H1 (cell line): Measurements from ENCODE around the gene SCAMP3. TPM values are rescaled to one million over a fixed set of nuclear protein-coding genes. Genes with fewer than 3 reads are reported as not detected.

Experiments used
- CTCF ChIA-PET: fragments of 300-600 bp; sonication (Branson Sonifier 250); formaldehyde crosslinking; loops from one replicate; lab custom pipeline; 2021; ENCODE audit not compliant: partially characterized antibody; lab: Charles Lee
- POLR2A ChIA-PET: fragments of 300-600 bp; sonication (Branson Sonifier 250); formaldehyde crosslinking; loops from one replicate; lab custom pipeline; 2021; ENCODE audit warnings: inconsistent platforms; ENCODE audit not compliant: partially characterized antibody; lab: Charles Lee
- DNase-seq, 2 experiments: peaks; one replicate each; pipeline versions ENCODE4 v3.0.0 to v3.0.0-alpha.2; 2010 to 2022; ENCODE audit warnings: low spot score in 2 of 2, low read depth in 1 of 2, mixed read lengths in 1 of 2
- FAIRE-seq: peaks from 2 replicates; lab custom pipeline; 2011; peaks lifted over from hg19 to GRCh38; lab: Jason Lieb, UNC
- H2AFZ ChIP-seq: 2 replicates; pipeline ENCODE4 v1.8.1; 2012; ENCODE audit warnings: low read length, inconsistent platforms
- H2AK5ac ChIP-seq: 2 replicates; pipeline ENCODE4 v1.6.1; 2013; ENCODE audit warnings: low read depth, low read length
- H2BK120ac ChIP-seq: replicated peaks from 2 replicates; pipeline ENCODE3; 2013; ENCODE audit warnings: low read depth, low read length, inconsistent platforms
- H2BK12ac ChIP-seq: 2 replicates; pipeline ENCODE4 v1.6.1; 2013; ENCODE audit warnings: low read depth, low read length
- H2BK15ac ChIP-seq: 2 replicates; pipeline ENCODE4 v1.6.1; 2013; ENCODE audit warnings: low read length
- H2BK20ac ChIP-seq: 2 replicates; pipeline ENCODE4 v1.6.1; 2013; ENCODE audit warnings: low read length
- H2BK5ac ChIP-seq: 2 replicates; pipeline ENCODE4 v1.6.1; 2013; ENCODE audit warnings: low read depth, low read length
- H3K14ac ChIP-seq: 2 replicates; pipeline ENCODE4 v1.6.1; 2013; ENCODE audit warnings: inconsistent platforms; ENCODE audit not compliant: insufficient read length
- H3K18ac ChIP-seq: 2 replicates; pipeline ENCODE4 v1.6.1; 2013; ENCODE audit warnings: low read length; ENCODE audit errors: extremely low read depth
- H3K23ac ChIP-seq: 2 replicates; pipeline ENCODE4 v1.6.1; 2013; ENCODE audit warnings: inconsistent platforms; ENCODE audit not compliant: insufficient read length
- H3K23me2 ChIP-seq: 2 replicates; pipeline ENCODE4 v1.6.1; 2013; ENCODE audit warnings: low read depth, low read length
- H3K27ac ChIP-seq: 2 replicates; pipeline ENCODE4 v1.6.1; 2011; ENCODE audit warnings: low read depth, low read length, inconsistent platforms
- H3K27me3 ChIP-seq, 4 experiments: replicated peaks in 1 of 4; 1 replicate in 1 of 4; 2 replicates in 3 of 4; pipeline versions ENCODE4 v1.6.1 to v1.8.1; 2011 to 2013; ENCODE audit warnings: low read length in 3 of 4, mild to moderate bottlenecking in 3 of 4, inconsistent platforms in 2 of 4, mixed read lengths in 2 of 4, moderate library complexity in 1 of 4; ENCODE audit not compliant: control insufficient read depth in 3 of 4, insufficient read depth in 3 of 4; ENCODE audit errors: extremely low read depth in 1 of 4
- H3K36me3 ChIP-seq, 4 experiments: 2 replicates each; pipeline versions ENCODE4 v1.6.1 to v1.8.1; 2011 to 2013; ENCODE audit warnings: mild to moderate bottlenecking in 4 of 4, low read length in 3 of 4, moderate library complexity in 2 of 4, control low read depth in 1 of 4, inconsistent platforms in 1 of 4; ENCODE audit not compliant: insufficient read depth in 4 of 4, control insufficient read depth in 2 of 4
- H3K4ac ChIP-seq: replicated peaks from 2 replicates; pipeline ENCODE3; 2013; ENCODE audit warnings: low read length, low read depth, mixed read lengths, inconsistent platforms; ENCODE audit not compliant: insufficient read length
- H3K4me1 ChIP-seq, 4 experiments: replicated peaks in 1 of 4; 1 replicate in 1 of 4; 2 replicates in 3 of 4; pipeline versions ENCODE4 v1.6.1 to v1.8.1; 2011 to 2013; ENCODE audit warnings: low read length in 3 of 4, inconsistent platforms in 2 of 4, mixed read lengths in 1 of 4; ENCODE audit not compliant: insufficient read depth in 4 of 4, control insufficient read depth in 3 of 4
- H3K4me2 ChIP-seq, 2 experiments: 2 replicates each; pipeline versions ENCODE4 v1.6.1 to v1.8.1; 2011 to 2013; ENCODE audit warnings: low read depth in 2 of 2, low read length in 2 of 2, control low read depth in 1 of 2, inconsistent platforms in 1 of 2, mild to moderate bottlenecking in 1 of 2; ENCODE audit not compliant: insufficient read depth in 1 of 2
- H3K4me3 ChIP-seq, 4 experiments: fragments of 200-600, 300-600 bp in 1 of 4; sonication (generic), shearing (Covaris generic), sonication (Bioruptor Twin) in 1 of 4; 2 replicates each; pipeline versions ENCODE4 v1.5.1 to v1.8.1; 2011 to 2016; ENCODE audit warnings: low read length in 4 of 4, low read depth in 3 of 4, control low read depth in 2 of 4, inconsistent platforms in 2 of 4, mild to moderate bottlenecking in 2 of 4, mixed read lengths in 1 of 4, moderate library complexity in 1 of 4; ENCODE audit not compliant: insufficient read depth in 2 of 4; ENCODE audit errors: extremely low read depth in 1 of 4
- H3K56ac ChIP-seq: replicated peaks from 2 replicates; pipeline ENCODE3; 2013; ENCODE audit warnings: low read depth, mild to moderate bottlenecking, mixed read lengths, low read length, inconsistent platforms; ENCODE audit not compliant: insufficient read length
- H3K79me1 ChIP-seq: 2 replicates; pipeline ENCODE4 v1.6.1; 2013; ENCODE audit warnings: low read depth, low read length, control low read depth
- H3K79me2 ChIP-seq, 2 experiments: 2 replicates each; pipeline versions ENCODE4 v1.6.1 to v1.8.1; 2012 to 2013; ENCODE audit warnings: low read length in 2 of 2, mild to moderate bottlenecking in 2 of 2, inconsistent platforms in 1 of 2; ENCODE audit not compliant: insufficient read depth in 2 of 2, control insufficient read depth in 1 of 2
- H3K9ac ChIP-seq, 4 experiments: replicated peaks in 1 of 4; 1 replicate in 1 of 4; 2 replicates in 3 of 4; pipeline versions ENCODE4 v1.6.1 to v1.8.1; 2011 to 2013; ENCODE audit warnings: low read depth in 3 of 4, low read length in 3 of 4, control low read depth in 2 of 4, mild to moderate bottlenecking in 2 of 4, moderate library complexity in 2 of 4, inconsistent platforms in 1 of 4; ENCODE audit errors: extremely low read depth in 1 of 4
- H3K9me3 ChIP-seq, 2 experiments: 2 replicates each; pipeline versions ENCODE4 v1.6.1 to v1.8.1; 2012 to 2013; ENCODE audit warnings: mild to moderate bottlenecking in 2 of 2, moderate library complexity in 2 of 2, control low read depth in 1 of 2, inconsistent platforms in 1 of 2, low read depth in 1 of 2, low read length in 1 of 2, mixed read lengths in 1 of 2; ENCODE audit not compliant: insufficient read depth in 2 of 2
- H4K20me1 ChIP-seq, 2 experiments: replicated peaks in 1 of 2; 2 replicates each; pipeline versions ENCODE3 to v1.8.1; 2011 to 2013; ENCODE audit warnings: inconsistent platforms in 2 of 2, low read length in 2 of 2, mild to moderate bottlenecking in 1 of 2; ENCODE audit not compliant: insufficient read depth in 2 of 2, control insufficient read depth in 1 of 2
- H4K5ac ChIP-seq: 2 replicates; pipeline ENCODE4 v1.6.1; 2013; ENCODE audit warnings: low read length, low read depth, mixed read lengths, inconsistent platforms; ENCODE audit not compliant: insufficient read length
- H4K8ac ChIP-seq: 2 replicates; pipeline ENCODE4 v1.8.0; 2013; ENCODE audit warnings: mild to moderate bottlenecking, moderate library complexity, low read length, inconsistent platforms; ENCODE audit not compliant: insufficient read depth; ENCODE audit errors: extremely low read depth
- H4K91ac ChIP-seq: replicated peaks from 2 replicates; pipeline ENCODE3; 2013; ENCODE audit warnings: low read length, mixed read lengths, inconsistent platforms; ENCODE audit not compliant: insufficient read length
- ATF2 ChIP-seq: IDR thresholded peaks from 2 replicates; pipeline ENCODE4 v1.6.1; 2012; ENCODE audit warnings: low read length, inconsistent platforms
- CEBPB ChIP-seq: IDR thresholded peaks from 2 replicates; pipeline ENCODE4 v1.6.1; 2012; ENCODE audit warnings: low read depth, low read length
- HDAC2 ChIP-seq, 2 experiments: fragments of 300-600 bp in 1 of 2; sonication (generic) in 1 of 2; IDR thresholded peaks; 2 replicates each; pipeline ENCODE4 v1.6.1; 2011 to 2012; ENCODE audit warnings: low read depth in 2 of 2, low read length in 2 of 2, mild to moderate bottlenecking in 2 of 2, moderate library complexity in 2 of 2, borderline replicate concordance in 1 of 2, inconsistent platforms in 1 of 2
- POLR2AphosphoS5 ChIP-seq: IDR thresholded peaks from 2 replicates; pipeline ENCODE4 v1.6.1; 2011; ENCODE audit warnings: low read depth, low read length
- POU5F1 ChIP-seq: IDR thresholded peaks from 2 replicates; pipeline ENCODE4 v1.6.1; 2011; ENCODE audit warnings: low read depth, mild to moderate bottlenecking, low read length, moderate library complexity
- RXRA ChIP-seq: IDR thresholded peaks from 2 replicates; pipeline ENCODE4 v1.6.1; 2011; ENCODE audit warnings: low read depth, mild to moderate bottlenecking, low read length, moderate library complexity; ENCODE audit not compliant: insufficient read depth
- SAP30 ChIP-seq: fragments of 300-600 bp; sonication (generic); IDR thresholded peaks from 2 replicates; pipeline ENCODE4 v1.7.1; 2012; ENCODE audit warnings: low read length, moderate library complexity, mild to moderate bottlenecking, inconsistent platforms; ENCODE audit not compliant: insufficient read depth, insufficient replicate concordance
- SIX5 ChIP-seq: IDR thresholded peaks from 2 replicates; pipeline ENCODE4 v1.6.1; 2011; ENCODE audit warnings: mild to moderate bottlenecking, low read depth, low read length
- SP4 ChIP-seq: IDR thresholded peaks from 2 replicates; pipeline ENCODE4 v1.6.1; 2012; ENCODE audit warnings: low read length, inconsistent platforms
- SRF ChIP-seq: IDR thresholded peaks from 2 replicates; pipeline ENCODE4 v1.6.1; 2011; ENCODE audit warnings: mild to moderate bottlenecking, low read depth, low read length, moderate library complexity
- TBP ChIP-seq: IDR thresholded peaks from 2 replicates; pipeline ENCODE4 v1.6.1; 2011; ENCODE audit warnings: low read depth, low read length, improper control_type of control experiment
- TCF12 ChIP-seq: IDR thresholded peaks from 2 replicates; pipeline ENCODE4 v1.6.1; 2011; ENCODE audit warnings: low read depth, mild to moderate bottlenecking, low read length
- YY1 ChIP-seq: IDR thresholded peaks from 2 replicates; pipeline ENCODE4 v1.6.1; 2011; ENCODE audit warnings: low read depth, mild to moderate bottlenecking, low read length
- WGBS, 2 experiments: shearing (Covaris generic) in 1 of 2; methylation state at CpG; one replicate each; pipeline versions ENCODE4 v1.1.6 to v1.1.7; 2013 to 2015; ENCODE audit warnings: low lambda C conversion rate in 2 of 2, mixed read lengths in 2 of 2, inconsistent platforms in 1 of 2, low coverage in 1 of 2, missing lambda C conversion rate in 1 of 2; ENCODE audit not compliant: insufficient replicate concordance in 2 of 2, insufficient coverage in 1 of 2, insufficient read length in 1 of 2; ENCODE audit errors: extremely low coverage in 1 of 2, missing lambda C conversion rate in 1 of 2; 5-methylcytosine and 5-hydroxymethylcytosine counted together
- polyA plus RNA-seq, 7 experiments: library from polyadenylated mRNA; depleted of rRNA in 3 of 7; stranded (reverse) in 5 of 7; unstranded in 2 of 7; fragments of >200 nt in 5 of 7; fragments of 200-250 nt in 2 of 7; gene quantifications; 1 replicate in 5 of 7; 2 replicates in 1 of 7; 4 replicates in 1 of 7; pipeline versions ENCODE4 v1.2.1 to v1.2.3, GENCODE V29; 2011 to 2013; ENCODE audit warnings: missing spikeins in 2 of 7, mixed read lengths in 2 of 7
- total RNA-seq: library from RNA; stranded (reverse); fragmentation: NEBNext Ultra II Directional; extraction: Animal tissue kit (Norgen Biotek cat#: 25700); gene quantifications from 2 replicates; pipeline ENCODE4 v1.2.1, GENCODE V29; 2021

SCAMP3 gene
- total and polyA plus RNA-seq, 2 of the 8 experiments (the other 6 are each of a cell fraction or from before 2014, with no cell fraction given): 48.9 to 143 TPM

DNA sequence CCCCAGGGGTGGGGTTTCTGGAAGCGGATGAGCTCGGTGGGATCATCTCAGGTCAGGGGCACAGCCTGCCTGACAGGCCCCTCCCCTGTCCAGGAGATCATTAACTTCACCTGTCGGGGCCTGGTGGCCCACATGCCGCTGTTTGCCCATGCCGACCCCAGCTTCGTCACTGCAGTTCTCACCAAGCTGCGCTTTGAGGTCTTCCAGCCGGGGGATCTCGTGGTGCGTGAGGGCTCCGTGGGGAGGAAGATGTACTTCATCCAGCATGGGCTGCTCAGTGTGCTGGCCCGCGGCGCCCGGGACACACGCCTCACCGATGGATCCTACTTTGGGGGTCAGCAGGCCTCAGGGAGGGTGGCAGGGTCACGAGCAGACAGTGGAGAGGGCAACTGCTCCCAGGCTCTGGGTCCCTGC lies 23.5 kb upstream of the SCAMP3 start:
- CTCF ChIA-PET: interaction anchor here (0.6 to 8.4 kb wide), 7 partner anchors 9 to 108 kb away, joined by 3 to 79 read pairs (median 3); partner anchors contain the start of gene FDPS
- TF ChIP-seq POU5F1 (no peak), YY1 (no peak), SP4 (no peak), TCF12 (no peak), SRF (no peak), HDAC2 (IDR thresholded peaks at IDR 0.05; ENCODE audit: borderline replicate concordance in 1 of 2, low read depth in 2 of 2, low read length in 2 of 2) (no peak), TBP (no peak), ATF2 (no peak), RXRA (no peak), POLR2AphosphoS5 (no peak), SAP30 (no peak), CEBPB (no peak), SIX5 (no peak)

More for the DNA sequence above, 23.5 kb upstream of the SCAMP3 start:
- DNase-seq (no peak), FAIRE-seq (no peak)
- Histone ChIP-seq H2BK12ac (no peak overlapping the region), H3K23me2 (no peaks in the 10 kb centered on the region), H4K91ac (no peak overlapping the region), H3K27ac (no peak overlapping the region), H2BK120ac (no peak overlapping the region), H3K4me1 (no peaks in the 10 kb centered on the region; a peak in 1 of 7 replicates), H3K9me3 (no peaks in the 10 kb centered on the region), H2BK20ac (no peak overlapping the region), H4K20me1 (no peaks in the 10 kb centered on the region), H3K79me2 (no peaks in the 10 kb centered on the region), H2BK5ac (no peak overlapping the region), H3K79me1 (no peaks in the 10 kb centered on the region), H4K8ac (no peak overlapping the region), H3K56ac (no peak overlapping the region), H3K23ac (no peak overlapping the region), H3K14ac (no peak overlapping the region), H3K9ac (no peak overlapping the region), H3K4me3 (no peak overlapping the region), H3K36me3 (no peaks in the 10 kb centered on the region; a peak in 1 of 8 replicates), H2AK5ac (no peak overlapping the region), H2AFZ (no peak overlapping the region), H3K18ac (no peak overlapping the region), H3K4ac (no peak overlapping the region), H2BK15ac (no peak overlapping the region), H4K5ac (no peak overlapping the region), H3K4me2 (no peak overlapping the region), H3K27me3 (no peaks in the 10 kb centered on the region)
- WGBS, 2 experiments: 95% methylated on average over 18 of the region's 18 CpGs; no CpG with 5 or more reads in 1 of the 2 experiments
- POLR2A ChIA-PET: interaction anchor here (0.6 to 2.1 kb wide), 8 partner anchors 12 to 42 kb away, joined by 3 to 7 read pairs (median 5); partner anchors contain the start of genes CLK2, FDPS, RUSC1 and SCAMP3
